Activated CD4-positive, alpha-beta T cell treated with anti-CD3 and anti-CD28 coated beads, Interleukin-2, Interleukin-6, amounts not matched to agents 100 ng/mL and 50 ng/mL, durations not matched to agents 16 hours and 8 hours (primary cell): ENCODE data around the gene SPAG6.
"Not testable (repeated sequence)": the region's sequence is repeated elsewhere in the genome, so short reads cannot be mapped to it uniquely, and the experiment has no call there.

Experiments
- DNase-seq: peaks from one replicate; pipeline ENCODE4 v3.0.0-alpha.2; 2020

SPAG6 gene

GRCh38 chr10:22345301-22346095, at the start of gene SPAG6:
Gene SPAG6 (plus strand): TSS chr10:22345496. CDS start chr10:22345612, 116 bp downstream.
- peak; percentile 72 for DNase-seq

- no peak for DNase-seq
Measured at GRCh38 chr10:22301193-22301592, 44.1 kb upstream of the SPAG6 start.

- DNase-seq: no peak
Measured at GRCh38 chr10:22303461-22303860, 41.8 kb upstream of the SPAG6 start.

GRCh38 chr10:22305721-22306120, 39.6 kb upstream of the SPAG6 start:
- no peak for DNase-seq

- peak; percentile 88 for DNase-seq
Measured at GRCh38 chr10:22308390-22308789, 36.9 kb upstream of the SPAG6 start.

- DNase-seq: no peak
Measured at GRCh38 chr10:22309180-22310000, 35.9 kb upstream of the SPAG6 start.

- not testable (repeated sequence) for DNase-seq
Measured at GRCh38 chr10:22310012-22310411, 35.3 kb upstream of the SPAG6 start.

- no peak for DNase-seq
Measured at GRCh38 chr10:22310928-22311327, 34.4 kb upstream of the SPAG6 start.

- DNase-seq: peak; percentile 54
Measured at GRCh38 chr10:22314852-22315251, 30.4 kb upstream of the SPAG6 start.

GRCh38 chr10:22315455-22316285, 29.6 kb upstream of the SPAG6 start:
- DNase-seq: no peak

GRCh38 chr10:22316286-22317075, 28.8 kb upstream of the SPAG6 start, which contains the start of gene COMMD3:
Gene COMMD3 (plus strand): TSS chr10:22316388. CDS start chr10:22316418, 30 bp downstream.
- peak; percentile 84 for DNase-seq

GRCh38 chr10:22317076-22317370, 28.3 kb upstream of the SPAG6 start:
- peak; percentile 42 for DNase-seq

GRCh38 chr10:22317771-22318565, 27.3 kb upstream of the SPAG6 start:
- no peak for DNase-seq

GRCh38 chr10:22318772-22319171, 26.5 kb upstream of the SPAG6 start:
- DNase-seq: no peak

GRCh38 chr10:22319547-22319979, 25.7 kb upstream of the SPAG6 start:
- DNase-seq: no peak

GRCh38 chr10:22319980-22320558, 25.2 kb upstream of the SPAG6 start:
- DNase-seq: no peak

GRCh38 chr10:22320591-22321155, 24.6 kb upstream of the SPAG6 start, which contains the start of gene BMI1:
Gene BMI1 (plus strand): TSS chr10:22321099. CDS start chr10:22326450, 5,351 bp downstream.
- peak; percentile 72 for DNase-seq

GRCh38 chr10:22321156-22321923, 24.0 kb upstream of the SPAG6 start:
- DNase-seq: peak; percentile 68

GRCh38 chr10:22321924-22322640, 23.2 kb upstream of the SPAG6 start:
- no peak for DNase-seq
